HepG2 (cell line): ENCODE measurements around the gene RAD9A. TPM values are rescaled to one million over a fixed set of nuclear protein-coding genes. Genes with fewer than 3 reads are reported as not detected.
A peak's percentile ranks its signal among the peaks of the same experiment; 100 is the strongest.

Experiments
- CEBPG ChIP-seq: IDR thresholded peaks from 2 replicates; pipeline ENCODE4 v1.6.1; 2016
- ESRRA ChIP-seq: sonication (generic); formaldehyde crosslinking; IDR thresholded peaks from 2 replicates; pipeline ENCODE4 v1.5.1; 2020; ENCODE audit warnings: mild to moderate bottlenecking, low read depth, missing genetic modification reagents
- ETV6 ChIP-seq: sonication (generic); formaldehyde crosslinking; conservative IDR thresholded peaks from 2 replicates; pipeline ENCODE4 v1.4.0; 2020; ENCODE audit warnings: missing genetic modification reagents
- KAT7 ChIP-seq: IDR thresholded peaks from 2 replicates; pipeline ENCODE4 v1.6.1; 2018; ENCODE audit warnings: borderline replicate concordance, missing compliant biosample characterization
- KDM5B ChIP-seq: sonication (generic); formaldehyde crosslinking; IDR thresholded peaks from 2 replicates; pipeline ENCODE4 v1.4.0; 2020; ENCODE audit warnings: missing genetic modification reagents, mild to moderate bottlenecking, borderline replicate concordance
- NCOA2 ChIP-seq: sonication (generic); formaldehyde crosslinking; IDR thresholded peaks from 2 replicates; pipeline ENCODE4 v1.8.0; 2022; ENCODE audit warnings: inconsistent platforms
- NR2F6 ChIP-seq, 2 experiments: IDR thresholded peaks; 2 replicates each; pipeline ENCODE4 v1.6.1; 2016; ENCODE audit warnings: antibody characterized with exemption in 1 of 2, mild to moderate bottlenecking in 1 of 2
- POLR2G ChIP-seq: fragments of 200-400 bp; formaldehyde crosslinking; IDR thresholded peaks from 2 replicates; pipeline ENCODE4 v1.6.1; 2018; ENCODE audit warnings: mild to moderate bottlenecking, low read depth, low read length, moderate library complexity
- SMAD3 ChIP-seq: sonication (generic); formaldehyde crosslinking; IDR thresholded peaks from 2 replicates; pipeline ENCODE4 v1.4.0; 2020; ENCODE audit warnings: missing genetic modification reagents
- U2AF1 ChIP-seq: fragments of 200-400 bp; formaldehyde crosslinking; optimal IDR thresholded peaks from 2 replicates; pipeline ENCODE3; 2017; ENCODE audit warnings: mild to moderate bottlenecking, low read depth, low read length
- YEATS2 ChIP-seq: sonication (generic); formaldehyde crosslinking; IDR thresholded peaks from 2 replicates; pipeline ENCODE4 v1.4.0; 2020; ENCODE audit warnings: missing genetic modification reagents, borderline replicate concordance
- ZFP36L2 ChIP-seq: sonication (generic); formaldehyde crosslinking; IDR thresholded peaks from 2 replicates; pipeline ENCODE4 v1.4.0; 2020; ENCODE audit warnings: missing genetic modification reagents
- ZNF709 ChIP-seq: sonication (generic); formaldehyde crosslinking; IDR thresholded peaks from 2 replicates; pipeline ENCODE4 v1.5.0; 2020; ENCODE audit warnings: mild to moderate bottlenecking, missing genetic modification reagents
- polyA plus RNA-seq, 8 experiments: library from polyadenylated mRNA; depleted of rRNA in 3 of 8; stranded (reverse) in 7 of 8; unstranded in 1 of 8; fragments of >200 nt; fragmentation: Illumina TruSeq in 4 of 8; extraction: Trizol in 4 of 8; gene quantifications; 2 replicates each; pipeline versions ENCODE4 v1.2.1 to v1.2.3, GENCODE V29; 2011 to 2016; ENCODE audit warnings: low read depth in 4 of 8, missing spikeins in 1 of 8, mixed read lengths in 1 of 8; ENCODE audit not compliant: insufficient read depth in 1 of 8
- total RNA-seq, 5 experiments: library from RNA; depleted of rRNA; stranded (reverse); fragments of >200 nt; fragmentation: Illumina TruSeq; extraction: Trizol; gene quantifications; 2 replicates each; pipeline ENCODE4 v1.2.3, GENCODE V29; 2016; ENCODE audit warnings: low read depth in 1 of 5
- TF ChIP-seq, protein P1 (sequence below): sonication (generic); formaldehyde crosslinking; IDR thresholded peaks from 2 replicates; pipeline ENCODE4 v1.4.0; 2020; ENCODE audit warnings: missing genetic modification reagents
- TF ChIP-seq, protein P2 (sequence below): sonication (generic); formaldehyde crosslinking; conservative IDR thresholded peaks from 2 replicates; pipeline ENCODE4 v1.8.0; 2022; ENCODE audit warnings: missing genetic modification reagents
- TF ChIP-seq, protein P3 (sequence below): sonication (generic); formaldehyde crosslinking; IDR thresholded peaks from 2 replicates; pipeline ENCODE4 v1.5.0; 2020; ENCODE audit warnings: missing genetic modification reagents
- TF ChIP-seq, protein P4 (sequence below): sonication (generic); formaldehyde crosslinking; IDR thresholded peaks from 2 replicates; pipeline ENCODE4 v1.8.0; 2023; ENCODE audit warnings: mild to moderate bottlenecking, missing genetic modification reagents
- TF ChIP-seq, protein P5 (sequence below): sonication (generic); formaldehyde crosslinking; IDR thresholded peaks from 2 replicates; pipeline ENCODE4 v1.8.1; 2023; ENCODE audit warnings: mild to moderate bottlenecking, missing genetic modification reagents

Gene RAD9A
- total and polyA plus RNA-seq, 2 of the 13 experiments (the other 11 are each of a cell fraction or from before 2014, with no cell fraction given): 10.1 to 15.7 TPM

DNA sequence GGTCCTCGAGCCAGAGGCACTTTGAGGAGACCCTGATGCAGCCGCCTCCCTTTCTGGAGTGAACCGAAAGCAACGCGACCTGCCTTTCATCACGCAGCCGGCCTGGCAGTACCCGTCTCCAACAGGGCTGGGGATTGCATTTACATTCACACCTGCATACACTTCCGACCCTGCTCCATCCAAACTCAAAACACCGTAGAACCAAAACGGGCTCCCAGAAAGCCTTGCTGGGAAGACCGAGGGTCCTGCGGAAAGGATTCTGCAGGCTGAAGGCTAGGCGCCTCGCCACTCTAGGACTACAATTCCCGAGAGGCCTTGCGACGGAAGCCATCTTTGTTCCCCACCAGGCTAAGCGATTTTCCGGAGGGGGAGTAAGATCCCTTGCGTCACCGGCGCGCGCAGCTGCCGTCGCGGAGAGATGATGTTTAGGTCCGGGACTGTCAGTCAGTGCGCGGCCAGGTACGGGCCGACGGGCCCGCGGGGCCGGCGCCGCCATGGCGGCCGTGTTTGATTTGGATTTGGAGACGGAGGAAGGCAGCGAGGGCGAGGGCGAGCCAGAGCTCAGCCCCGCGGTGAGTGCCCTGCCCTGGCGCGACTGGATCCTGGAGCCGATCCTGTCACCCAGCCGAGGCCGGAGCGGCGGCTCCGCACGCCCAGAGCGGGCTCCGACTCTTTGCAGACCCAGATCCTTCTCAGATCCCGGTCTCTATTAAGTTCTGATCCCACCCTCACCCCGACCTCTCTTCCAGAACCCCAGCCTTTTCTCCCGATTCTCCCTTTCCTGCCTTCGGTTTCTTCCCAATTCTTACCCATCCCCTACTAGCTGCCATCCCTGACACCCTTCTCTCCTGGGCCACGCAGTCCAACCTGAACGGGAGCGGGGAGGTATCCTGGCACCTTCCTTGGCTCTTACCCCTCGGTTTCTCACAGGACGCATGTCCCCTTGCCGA, 36.5 kb downstream of the RAD9A start, which contains the start of gene RPS6KB2 (continued):
- TF ChIP-seq, protein P1, sequence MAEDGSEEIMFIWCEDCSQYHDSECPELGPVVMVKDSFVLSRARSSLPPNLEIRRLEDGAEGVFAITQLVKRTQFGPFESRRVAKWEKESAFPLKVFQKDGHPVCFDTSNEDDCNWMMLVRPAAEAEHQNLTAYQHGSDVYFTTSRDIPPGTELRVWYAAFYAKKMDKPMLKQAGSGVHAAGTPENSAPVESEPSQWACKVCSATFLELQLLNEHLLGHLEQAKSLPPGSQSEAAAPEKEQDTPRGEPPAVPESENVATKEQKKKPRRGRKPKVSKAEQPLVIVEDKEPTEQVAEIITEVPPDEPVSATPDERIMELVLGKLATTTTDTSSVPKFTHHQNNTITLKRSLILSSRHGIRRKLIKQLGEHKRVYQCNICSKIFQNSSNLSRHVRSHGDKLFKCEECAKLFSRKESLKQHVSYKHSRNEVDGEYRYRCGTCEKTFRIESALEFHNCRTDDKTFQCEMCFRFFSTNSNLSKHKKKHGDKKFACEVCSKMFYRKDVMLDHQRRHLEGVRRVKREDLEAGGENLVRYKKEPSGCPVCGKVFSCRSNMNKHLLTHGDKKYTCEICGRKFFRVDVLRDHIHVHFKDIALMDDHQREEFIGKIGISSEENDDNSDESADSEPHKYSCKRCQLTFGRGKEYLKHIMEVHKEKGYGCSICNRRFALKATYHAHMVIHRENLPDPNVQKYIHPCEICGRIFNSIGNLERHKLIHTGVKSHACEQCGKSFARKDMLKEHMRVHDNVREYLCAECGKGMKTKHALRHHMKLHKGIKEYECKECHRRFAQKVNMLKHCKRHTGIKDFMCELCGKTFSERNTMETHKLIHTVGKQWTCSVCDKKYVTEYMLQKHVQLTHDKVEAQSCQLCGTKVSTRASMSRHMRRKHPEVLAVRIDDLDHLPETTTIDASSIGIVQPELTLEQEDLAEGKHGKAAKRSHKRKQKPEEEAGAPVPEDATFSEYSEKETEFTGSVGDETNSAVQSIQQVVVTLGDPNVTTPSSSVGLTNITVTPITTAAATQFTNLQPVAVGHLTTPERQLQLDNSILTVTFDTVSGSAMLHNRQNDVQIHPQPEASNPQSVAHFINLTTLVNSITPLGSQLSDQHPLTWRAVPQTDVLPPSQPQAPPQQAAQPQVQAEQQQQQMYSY (CRISPR knock-in tag): 0 out of 2 replicates have a peak, but pooled peaks have one; percentile 38
- TF ChIP-seq, protein P2, sequence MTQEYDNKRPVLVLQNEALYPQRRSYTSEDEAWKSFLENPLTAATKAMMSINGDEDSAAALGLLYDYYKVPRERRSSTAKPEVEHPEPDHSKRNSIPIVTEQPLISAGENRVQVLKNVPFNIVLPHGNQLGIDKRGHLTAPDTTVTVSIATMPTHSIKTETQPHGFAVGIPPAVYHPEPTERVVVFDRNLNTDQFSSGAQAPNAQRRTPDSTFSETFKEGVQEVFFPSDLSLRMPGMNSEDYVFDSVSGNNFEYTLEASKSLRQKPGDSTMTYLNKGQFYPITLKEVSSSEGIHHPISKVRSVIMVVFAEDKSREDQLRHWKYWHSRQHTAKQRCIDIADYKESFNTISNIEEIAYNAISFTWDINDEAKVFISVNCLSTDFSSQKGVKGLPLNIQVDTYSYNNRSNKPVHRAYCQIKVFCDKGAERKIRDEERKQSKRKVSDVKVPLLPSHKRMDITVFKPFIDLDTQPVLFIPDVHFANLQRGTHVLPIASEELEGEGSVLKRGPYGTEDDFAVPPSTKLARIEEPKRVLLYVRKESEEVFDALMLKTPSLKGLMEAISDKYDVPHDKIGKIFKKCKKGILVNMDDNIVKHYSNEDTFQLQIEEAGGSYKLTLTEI: no peak
- TF ChIP-seq ZNF709 (CRISPR knock-in tag): peak; percentile 77; the same call in 1 of the 2 replicates
- peak; percentile 97 for TF ChIP-seq YEATS2
- no peak for TF ChIP-seq ESRRA (CRISPR knock-in tag)
- TF ChIP-seq KDM5B (CRISPR knock-in tag): no peak
- TF ChIP-seq ZFP36L2 (CRISPR knock-in tag): 0 out of 2 replicates have a peak, but pooled peaks have one; percentile 37
- peak; percentile 92 for TF ChIP-seq CEBPG (CRISPR knock-in tag)
- TF ChIP-seq SMAD3 (CRISPR knock-in tag): peak; percentile 68; the same call in 1 of the 2 replicates
- no peak for TF ChIP-seq KAT7 (CRISPR knock-in tag)
- peak; percentile 80 for TF ChIP-seq U2AF1
- peak; percentile 42; the same call in 1 of the 2 replicates for TF ChIP-seq NCOA2 (CRISPR knock-in tag)
- TF ChIP-seq NR2F6 (IDR thresholded peaks at IDR 0.05): no peak; the same call in none of the 2 replicates
- peak; percentile 67 for TF ChIP-seq NR2F6 (CRISPR knock-in tag; IDR thresholded peaks at IDR 0.05)
- peak; percentile 91 for TF ChIP-seq POLR2G
- TF ChIP-seq, protein P3, sequence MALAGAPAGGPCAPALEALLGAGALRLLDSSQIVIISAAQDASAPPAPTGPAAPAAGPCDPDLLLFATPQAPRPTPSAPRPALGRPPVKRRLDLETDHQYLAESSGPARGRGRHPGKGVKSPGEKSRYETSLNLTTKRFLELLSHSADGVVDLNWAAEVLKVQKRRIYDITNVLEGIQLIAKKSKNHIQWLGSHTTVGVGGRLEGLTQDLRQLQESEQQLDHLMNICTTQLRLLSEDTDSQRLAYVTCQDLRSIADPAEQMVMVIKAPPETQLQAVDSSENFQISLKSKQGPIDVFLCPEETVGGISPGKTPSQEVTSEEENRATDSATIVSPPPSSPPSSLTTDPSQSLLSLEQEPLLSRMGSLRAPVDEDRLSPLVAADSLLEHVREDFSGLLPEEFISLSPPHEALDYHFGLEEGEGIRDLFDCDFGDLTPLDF: peak; percentile 78
- TF ChIP-seq, protein P4, sequence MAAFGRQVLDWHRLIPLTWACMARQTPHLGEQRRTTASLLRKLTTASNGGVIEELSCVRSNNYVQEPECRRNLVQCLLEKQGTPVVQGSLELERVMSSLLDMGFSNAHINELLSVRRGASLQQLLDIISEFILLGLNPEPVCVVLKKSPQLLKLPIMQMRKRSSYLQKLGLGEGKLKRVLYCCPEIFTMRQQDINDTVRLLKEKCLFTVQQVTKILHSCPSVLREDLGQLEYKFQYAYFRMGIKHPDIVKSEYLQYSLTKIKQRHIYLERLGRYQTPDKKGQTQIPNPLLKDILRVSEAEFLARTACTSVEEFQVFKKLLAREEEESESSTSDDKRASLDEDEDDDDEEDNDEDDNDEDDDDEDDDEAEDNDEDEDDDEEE (CRISPR knock-in tag): peak; percentile 40; the same call in 1 of the 2 replicates
- TF ChIP-seq, protein P5, sequence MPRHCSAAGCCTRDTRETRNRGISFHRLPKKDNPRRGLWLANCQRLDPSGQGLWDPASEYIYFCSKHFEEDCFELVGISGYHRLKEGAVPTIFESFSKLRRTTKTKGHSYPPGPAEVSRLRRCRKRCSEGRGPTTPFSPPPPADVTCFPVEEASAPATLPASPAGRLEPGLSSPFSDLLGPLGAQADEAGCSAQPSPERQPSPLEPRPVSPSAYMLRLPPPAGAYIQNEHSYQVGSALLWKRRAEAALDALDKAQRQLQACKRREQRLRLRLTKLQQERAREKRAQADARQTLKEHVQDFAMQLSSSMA: 0 out of 2 replicates have a peak, but pooled peaks have one; percentile 47
- TF ChIP-seq ETV6: no peak
